PC-9 (cell line): Measurements from ENCODE around the gene FNDC3B.

Experiments
- CTCF ChIP-seq: fragments of 200-600 bp; sonication (generic); conservative IDR thresholded peaks from 2 replicates; pipeline ENCODE4 v1.6.1; 2017; ENCODE audit warnings: mixed run types, antibody characterized with exemption, mild to moderate bottlenecking, moderate library complexity
- EZH2 ChIP-seq: fragments of 200-600 bp; sonication (generic); IDR thresholded peaks from 2 replicates; pipeline ENCODE4 v1.8.0; 2017; ENCODE audit warnings: antibody characterized with exemption, low read depth

GRCh38 chr3:172233474-172234277 lies 194.3 kb downstream of the FNDC3B start:
- TF ChIP-seq CTCF, result no peak
- TF ChIP-seq EZH2, result no peak
